ENCODE measurements around the gene COPG2. TPM values are rescaled to one million over a fixed set of nuclear protein-coding genes. Genes with fewer than 3 reads are reported as not detected.

Gene COPG2
- total and polyA plus RNA-seq, 2 of the 8 experiments (the other 6 are each of a cell fraction or from before 2014, with no cell fraction given) = 50.3 to 53.1 TPM

- Histone ChIP-seq H3K27me3 (replicated peaks in 1 of 4; ENCODE audit: control insufficient read depth in 3 of 4, extremely low read depth in 1 of 4, insufficient read depth in 3 of 4, low read length in 3 of 4) (no peaks in the 10 kb centered on the region), H3K27ac (ENCODE audit: low read depth, low read length) (no peak overlapping the region), H3K9me3 (ENCODE audit: insufficient read depth in 2 of 2, low read depth in 1 of 2, low read length in 1 of 2) (no peaks in the 10 kb centered on the region), H3K4ac (replicated peaks; ENCODE audit: insufficient read length, low read depth, low read length) (no peak overlapping the region), H4K20me1 (replicated peaks in 1 of 2; ENCODE audit: control insufficient read depth in 1 of 2, insufficient read depth in 2 of 2, low read length in 2 of 2) (no peaks in the 10 kb centered on the region), H4K91ac (replicated peaks; ENCODE audit: insufficient read length, low read length) (no peak overlapping the region), H3K23ac (ENCODE audit: insufficient read length) (no peak overlapping the region), H4K8ac (ENCODE audit: extremely low read depth, insufficient read depth, low read length) (no peak overlapping the region), H3K79me1 (ENCODE audit: low read depth, low read length) (no peaks in the 10 kb centered on the region), H3K14ac (ENCODE audit: insufficient read length) (no peak overlapping the region), H3K4me2 (ENCODE audit: insufficient read depth in 1 of 2, low read depth in 2 of 2, low read length in 2 of 2) (no peak overlapping the region), H2BK5ac (ENCODE audit: low read depth, low read length) (no peak overlapping the region), H2BK12ac (ENCODE audit: low read depth, low read length) (no peak overlapping the region), H2BK120ac (replicated peaks; ENCODE audit: low read depth, low read length) (no peak overlapping the region), H4K5ac (ENCODE audit: insufficient read length, low read depth, low read length) (no peak overlapping the region), H2BK20ac (ENCODE audit: low read length) (no peak overlapping the region), H3K23me2 (ENCODE audit: low read depth, low read length) (no peaks in the 10 kb centered on the region), H2BK15ac (ENCODE audit: low read length) (no peak overlapping the region), H3K4me3 (ENCODE audit: extremely low read depth in 1 of 4, insufficient read depth in 2 of 4, low read depth in 3 of 4, low read length in 4 of 4) (no peak overlapping the region), H2AFZ (ENCODE audit: low read length) (peak overlapping the region; percentile 55; the same call in 1 of the 2 replicates), H3K36me3 (ENCODE audit: control insufficient read depth in 2 of 4, insufficient read depth in 4 of 4, low read length in 3 of 4) (no peaks in the 10 kb centered on the region), H3K18ac (ENCODE audit: extremely low read depth, low read length) (no peak overlapping the region), H3K79me2 (ENCODE audit: control insufficient read depth in 1 of 2, insufficient read depth in 2 of 2, low read length in 2 of 2) (no peaks in the 10 kb centered on the region), H3K4me1 (replicated peaks in 1 of 4; ENCODE audit: control insufficient read depth in 3 of 4, insufficient read depth in 4 of 4, low read length in 3 of 4) (no peaks in the 10 kb centered on the region; a peak in 1 of 7 replicates), H3K56ac (replicated peaks; ENCODE audit: insufficient read length, low read depth, low read length) (no peak overlapping the region), H2AK5ac (ENCODE audit: low read depth, low read length) (no peak overlapping the region), H3K9ac (replicated peaks in 1 of 4; ENCODE audit: extremely low read depth in 1 of 4, low read depth in 3 of 4, low read length in 3 of 4) (no peak overlapping the region)
- ChIA-PET CTCF (ENCODE audit: partially characterized antibody) (interaction anchor here (1.2 kb wide), 2 partner anchors 11 to 419 kb away, joined by 3 to 4 read pairs; no protein-coding TSS in a partner anchor), POLR2A (ENCODE audit: partially characterized antibody) (no interaction called here)
- FAIRE-seq (no peak), DNase-seq (ENCODE audit: low read depth in 1 of 2, low spot score in 2 of 2) (no peak)
- 20% methylated on average over 3 of the region's 3 CpGs; no CpG with 5 or more reads in 1 of the 2 experiments for WGBS, 2 experiments (ENCODE audit: extremely low coverage in 1 of 2, insufficient coverage in 1 of 2, insufficient read length in 1 of 2, insufficient replicate concordance in 2 of 2, low coverage in 1 of 2, low lambda C conversion rate in 2 of 2, missing lambda C conversion rate in 1 of 2)
- TF ChIP-seq RAD21 (IDR thresholded peaks at IDR 0.05 in 1 of 2, conservative IDR thresholded peaks at IDR 0.05 in 1 of 2; ENCODE audit: low read depth in 2 of 2, low read length in 2 of 2) (no peak), NANOG (IDR thresholded peaks at IDR 0.05; ENCODE audit: insufficient read depth, low read depth, low read length, poor library complexity, severe bottlenecking) (no peak), SIX5 (IDR thresholded peaks at IDR 0.05; ENCODE audit: low read depth, low read length) (no peak), ASH2L (IDR thresholded peaks at IDR 0.05; ENCODE audit: low read length) (no peak), MAX (IDR thresholded peaks at IDR 0.05) (no peak), BRCA1 (IDR thresholded peaks at IDR 0.05; ENCODE audit: low read depth, low read length) (no peak), POLR2A (IDR thresholded peaks at IDR 0.05; ENCODE audit: control extremely low read depth in 1 of 2, low read depth in 2 of 2, low read length in 2 of 2) (no peak), TAF1 (IDR thresholded peaks at IDR 0.05; ENCODE audit: low read depth, low read length) (no peak), HDAC2 (IDR thresholded peaks at IDR 0.05; ENCODE audit: borderline replicate concordance in 1 of 2, low read depth in 2 of 2, low read length in 2 of 2) (no peak), GTF2F1 (IDR thresholded peaks at IDR 0.05; ENCODE audit: borderline replicate concordance, low read depth, low read length) (no peak), RNF2 (IDR thresholded peaks at IDR 0.05; ENCODE audit: borderline replicate concordance, low read depth, low read length, missing control alignments, poor library complexity, severe bottlenecking) (no peak), CTBP2 (IDR thresholded peaks at IDR 0.05; ENCODE audit: borderline replicate concordance, insufficient read depth, insufficient read length, low read length) (no peak), CBX8 (IDR thresholded peaks at IDR 0.05; ENCODE audit: borderline replicate concordance, low read depth, low read length) (no peak)
Measured at GRCh38 chr7:130712416-130712815, 43.9 kb upstream of the COPG2 start.

All from H1 (cell line).